Activated T-cell treated with anti-CD3 and anti-CD28 coated beads for 24 hours (primary cell): ENCODE results near the gene HYOU1.
"Not testable (repeated sequence)": the region's sequence is repeated elsewhere in the genome, so short reads cannot be mapped to it uniquely, and the experiment has no call there.

Experiments used
- DNase-seq: peaks from one replicate; pipeline ENCODE4 v3.0.0-alpha.2; 2020; ENCODE audit warnings: low read depth

Gene HYOU1

GRCh38 chr11:119018074-119018938, 38.7 kb downstream of the HYOU1 start, which contains the start of the genes RPS25 and TRAPPC4:
Gene RPS25, minus strand, starts transcription at chr11:119018343. Its CDS starts 59 bp downstream, at chr11:119018284.
Gene TRAPPC4, plus strand, starts transcription at chr11:119018766. Its CDS starts 30 bp downstream, at chr11:119018796.
- peak; percentile 90 for DNase-seq

DNA sequence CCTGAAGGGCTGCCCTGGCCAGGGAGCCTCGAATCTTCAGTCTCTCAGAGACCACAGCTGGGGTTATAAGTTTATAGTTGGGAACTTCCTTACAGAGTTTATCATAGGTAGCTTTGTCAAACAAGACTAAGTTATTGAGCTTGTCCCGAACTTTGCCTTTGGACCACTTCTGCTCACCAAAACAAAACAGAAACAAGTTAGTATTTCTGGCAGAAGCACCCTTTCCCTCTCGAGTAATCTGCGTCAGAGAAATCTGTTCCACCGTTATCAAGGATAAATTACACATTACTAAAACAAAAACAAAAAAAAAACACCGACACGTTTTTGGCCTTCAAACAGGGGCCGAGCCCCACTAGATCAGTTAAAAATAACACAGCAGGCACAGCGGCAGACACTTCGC, 39.6 kb downstream of the HYOU1 start:
- DNase-seq: not testable (repeated sequence)

DNA sequence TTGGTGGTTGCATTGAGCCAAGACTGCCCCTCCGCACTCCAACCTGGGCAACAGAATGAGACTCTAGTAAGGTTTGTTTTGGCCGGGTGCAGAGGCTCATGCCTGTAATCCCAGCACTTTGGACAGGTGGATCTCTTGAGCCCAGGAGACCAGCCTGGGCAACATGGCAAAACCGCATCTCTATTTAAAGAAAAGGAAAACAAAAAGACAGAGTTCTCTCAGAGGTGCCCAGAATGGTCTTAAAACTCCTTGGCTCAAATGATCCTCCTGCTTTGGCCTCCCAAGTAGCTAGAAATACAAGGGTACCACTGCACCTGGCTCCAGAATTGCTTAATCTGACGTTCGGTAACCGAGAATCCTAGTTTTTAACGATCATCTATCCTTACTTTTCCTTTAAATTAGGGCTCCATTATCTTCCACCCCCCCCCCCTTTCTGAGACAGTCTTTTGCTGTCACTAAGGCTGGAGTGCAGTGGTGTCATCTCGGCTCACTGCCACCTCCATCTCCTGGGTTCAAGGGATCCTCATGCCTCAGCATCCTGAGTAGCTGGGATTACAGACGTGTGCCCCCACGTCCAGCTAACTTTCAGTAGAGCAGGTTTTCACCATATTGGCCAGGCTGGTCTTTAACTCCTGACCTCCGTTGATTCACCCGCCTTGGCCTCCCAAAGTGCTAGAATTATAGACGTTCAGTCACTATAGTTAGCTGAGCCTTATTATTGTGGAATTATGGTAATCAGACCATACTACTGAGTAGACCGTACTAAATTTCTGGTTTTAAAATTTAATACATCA, 40.6 kb downstream of the HYOU1 start:
- no peak for DNase-seq

DNA sequence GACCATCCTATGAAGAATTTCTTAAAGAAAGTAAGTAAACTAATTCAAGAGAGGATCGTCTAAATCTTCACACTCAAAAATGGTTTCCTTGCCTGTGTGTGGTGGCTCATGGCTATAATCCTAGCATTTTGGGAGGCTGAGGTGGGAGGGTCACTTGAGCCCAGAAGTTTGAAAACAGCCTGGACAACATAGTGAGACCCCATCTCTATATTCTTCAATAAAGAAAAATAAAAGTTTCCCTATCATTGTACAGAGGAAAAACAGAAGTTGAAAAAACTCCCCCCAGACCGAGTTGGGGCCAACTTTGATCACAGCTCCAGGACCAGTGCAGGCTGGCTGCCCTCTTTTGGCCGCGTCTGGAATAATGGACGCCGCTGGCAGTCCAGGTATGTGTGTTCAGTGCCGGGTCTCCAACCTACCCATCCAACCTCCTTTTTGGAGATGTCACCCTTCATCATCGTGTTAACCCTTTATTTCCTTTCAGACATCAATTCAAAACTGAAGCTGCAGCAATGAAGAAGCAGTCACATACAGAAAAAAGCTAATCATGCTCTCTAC, 41.9 kb downstream of the HYOU1 start:
- DNase-seq: no peak

DNA sequence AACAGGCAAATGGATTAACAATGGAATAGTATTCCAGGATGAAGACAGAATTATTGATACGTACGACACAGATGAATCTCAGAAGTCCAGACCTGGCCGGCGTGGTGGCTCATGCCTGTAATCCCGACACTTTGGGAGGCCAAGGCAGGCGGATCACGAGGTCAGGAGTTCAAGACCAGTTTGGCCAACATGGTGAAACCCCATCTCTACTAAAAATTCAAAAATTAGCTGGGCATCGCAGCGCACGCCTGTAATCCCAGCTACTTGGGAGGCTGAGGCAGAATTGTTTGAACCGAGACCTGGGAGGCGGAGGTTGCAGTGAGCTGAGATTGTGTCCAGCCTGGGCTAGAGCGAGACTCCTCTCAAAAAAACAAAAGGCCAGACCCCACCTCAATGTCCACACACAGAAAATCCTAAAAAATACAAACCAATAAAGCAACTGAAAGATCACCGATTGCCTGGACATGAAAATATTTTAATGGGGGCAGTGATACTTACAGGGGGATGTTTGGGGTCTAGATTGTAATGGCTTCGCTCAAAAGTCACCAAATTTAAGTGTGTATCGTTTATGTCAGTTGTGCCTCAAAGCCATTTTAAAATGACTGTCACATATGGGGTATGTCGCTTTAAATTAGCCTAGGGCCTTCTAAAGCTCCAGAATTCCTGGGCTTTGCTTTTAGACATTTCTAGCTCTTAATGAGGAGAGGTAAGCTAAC, 42.6 kb downstream of the HYOU1 start:
- no peak for DNase-seq

GRCh38 chr11:119012629-119013170, 44.3 kb downstream of the HYOU1 start:
- no peak for DNase-seq

- DNase-seq: no peak
Measured at GRCh38 chr11:119011476-119012053, 45.4 kb downstream of the HYOU1 start.

DNA sequence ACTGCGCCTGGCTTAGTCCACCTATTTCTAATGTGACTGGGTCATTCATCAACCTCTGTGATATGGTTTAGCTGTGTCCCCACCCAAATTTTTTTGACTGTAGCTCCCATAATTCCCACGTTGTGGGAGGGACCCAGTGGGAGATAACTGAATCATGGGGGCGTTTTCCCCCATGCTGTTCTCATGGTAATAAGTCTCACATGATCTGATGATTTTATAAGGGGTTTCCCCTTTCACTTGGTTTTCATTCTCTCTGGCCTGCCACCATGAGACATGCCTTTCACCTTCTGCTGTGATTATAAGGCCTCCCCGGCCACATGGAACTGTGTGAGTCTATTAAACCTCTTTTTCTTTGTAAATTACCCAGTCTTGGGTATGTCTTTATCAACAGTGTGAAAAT, 50.3 kb downstream of the HYOU1 start:
- DNase-seq: no peak

- no peak for DNase-seq
Measured at GRCh38 chr11:119000906-119001305, 56.1 kb downstream of the HYOU1 start.

DNA sequence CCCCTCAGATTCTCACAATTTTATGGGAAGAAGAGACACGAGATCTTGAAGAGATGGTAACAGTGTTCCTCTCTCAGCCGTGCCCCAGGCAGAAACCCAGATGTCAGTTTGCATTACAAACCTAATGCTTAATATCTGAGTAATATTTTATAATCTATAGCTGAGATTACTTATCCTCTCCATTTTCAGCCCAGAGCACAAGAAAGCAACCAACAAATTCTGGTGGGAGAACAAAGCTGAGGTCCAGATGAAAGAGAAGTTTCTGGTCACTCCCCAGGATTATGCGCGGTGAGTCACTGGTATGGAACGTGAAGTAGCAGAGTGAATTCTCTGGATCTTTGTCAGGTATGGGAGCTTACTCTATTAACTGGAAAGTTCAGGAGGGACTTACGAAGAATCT, 58.2 kb downstream of the HYOU1 start:
- DNase-seq: no peak

- DNase-seq: no peak
Measured at GRCh38 chr11:118998388-118998717, 58.7 kb downstream of the HYOU1 start.

DNA sequence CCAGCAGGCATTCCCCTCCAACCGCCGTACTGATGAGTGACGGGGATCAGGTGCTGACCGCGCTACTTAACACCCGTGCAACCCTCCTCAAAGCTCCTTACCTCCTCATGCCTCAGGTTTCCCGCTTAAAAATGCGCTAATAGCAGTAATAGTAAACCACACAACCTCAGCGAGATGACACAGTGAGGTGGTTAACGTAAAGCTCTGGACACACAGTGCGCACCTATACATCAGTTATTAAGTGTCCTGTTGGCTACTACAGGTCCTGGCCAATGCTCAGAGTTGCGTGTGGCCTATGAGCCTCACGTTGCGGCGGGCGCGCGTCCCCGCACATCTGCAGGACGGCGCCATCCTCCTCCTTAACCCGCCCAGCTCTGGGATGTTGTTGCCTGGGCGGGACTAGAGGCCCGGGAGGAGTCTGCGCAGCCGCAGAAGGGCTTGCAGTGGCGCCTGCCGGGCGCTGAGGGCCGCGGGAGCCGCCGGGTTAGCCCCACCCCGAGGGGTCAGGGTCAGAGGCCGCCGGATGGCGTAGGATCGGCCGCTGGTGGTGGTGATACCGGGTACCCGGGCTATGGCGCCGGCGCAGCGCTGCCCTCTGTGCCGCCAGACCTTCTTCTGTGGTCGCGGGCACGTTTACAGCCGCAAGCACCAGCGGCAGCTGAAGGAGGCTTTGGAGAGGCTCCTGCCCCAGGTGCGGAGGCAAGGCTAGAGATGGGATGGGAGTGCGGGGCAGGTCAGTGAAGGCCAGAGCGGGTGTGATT, 59.2 kb downstream of the HYOU1 start, which contains the start of gene CENATAC:
TSS of gene CENATAC (plus strand) at position 512 of the 761 bp plus-strand sequence. CDS start at position 572, 60 bp downstream.
- peak; percentile 93 for DNase-seq

DNA sequence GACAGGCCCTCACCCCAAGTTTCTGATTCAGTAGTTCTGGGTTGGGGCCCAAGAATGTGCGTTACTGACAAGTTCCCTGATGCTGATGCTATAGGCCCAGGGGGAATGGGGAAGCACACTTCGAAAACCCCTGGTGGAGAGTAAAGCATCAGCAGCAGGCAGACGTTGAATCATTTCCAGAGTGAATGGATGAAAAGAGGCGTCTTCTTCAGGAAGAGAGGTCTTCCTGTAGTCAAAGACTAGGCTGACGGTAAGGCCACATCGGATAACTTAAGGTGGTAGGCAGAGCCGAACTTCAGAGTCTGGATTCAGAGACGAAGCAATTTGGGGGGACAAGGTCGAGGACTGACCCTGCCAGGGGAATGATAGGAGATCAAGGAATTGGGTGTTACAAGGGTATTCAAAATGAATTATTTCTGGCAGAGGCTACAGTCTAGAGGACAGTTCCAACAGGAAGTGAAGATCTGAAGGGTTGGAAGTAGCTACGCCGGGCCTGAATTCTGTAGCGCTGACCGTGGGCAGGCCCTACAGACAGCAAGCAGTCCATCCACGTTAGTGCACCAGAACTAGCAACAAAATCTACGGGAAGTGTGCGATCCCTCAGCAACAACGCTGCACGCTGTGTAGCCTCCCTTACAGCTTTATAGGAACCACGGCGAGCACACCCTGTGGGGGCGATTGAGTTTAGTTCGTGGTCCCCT, 59.9 kb downstream of the HYOU1 start:
- DNase-seq: peak; percentile 44
